Stimulated activated CD8-positive, alpha-beta memory T cell treated with anti-CD3 and anti-CD28 coated beads, Interleukin-7, amount 100 ng/mL, for 4 hours (primary cell): ENCODE measurements around the gene TGDS.
"Not testable (repeated sequence)": the region's sequence is repeated elsewhere in the genome, so short reads cannot be mapped to it uniquely, and the experiment has no call there.

Source experiments
- DNase-seq, 2 donors: peaks; one replicate each; pipeline ENCODE4 v3.0.0-alpha.2; 2020; ENCODE audit warnings: low read depth in 2 of 2

TGDS gene

GRCh38 chr13:94595950-94596574 lies at the start of gene TGDS:
TSS of gene TGDS (minus strand) at chr13:94596152. CDS start at chr13:94596136, 16 bp downstream.
- DNase-seq: peak; percentile 74 to 86

- DNase-seq: no peak
Observed at GRCh38 chr13:94641409-94641941, 45.5 kb upstream of the TGDS start.

GRCh38 chr13:94640721-94641120 lies 44.8 kb upstream of the TGDS start:
- DNase-seq: no peak

GRCh38 chr13:94637677-94638076 lies 41.7 kb upstream of the TGDS start:
- DNase-seq: not testable (repeated sequence)

- no peak for DNase-seq
Observed at GRCh38 chr13:94636942-94637578, 41.1 kb upstream of the TGDS start.

- DNase-seq: not testable (repeated sequence)
Observed at GRCh38 chr13:94636096-94636495, 40.1 kb upstream of the TGDS start.

- no peak for DNase-seq
Observed at GRCh38 chr13:94632226-94632980, 36.5 kb upstream of the TGDS start.

- DNase-seq: no peak
Observed at GRCh38 chr13:94630858-94631257, 34.9 kb upstream of the TGDS start.

GRCh38 chr13:94623316-94623715 lies 27.4 kb upstream of the TGDS start:
- no peak for DNase-seq

- no peak for DNase-seq
Observed at GRCh38 chr13:94622344-94622743, 26.4 kb upstream of the TGDS start.

- no peak for DNase-seq
Observed at GRCh38 chr13:94620286-94620896, 24.4 kb upstream of the TGDS start.

- DNase-seq: no peak
Observed at GRCh38 chr13:94617389-94618000, 21.5 kb upstream of the TGDS start.

GRCh38 chr13:94613051-94613450 lies 17.1 kb upstream of the TGDS start:
- DNase-seq: no peak

GRCh38 chr13:94612050-94612449 lies 16.1 kb upstream of the TGDS start:
- no peak for DNase-seq

- DNase-seq: no peak
Observed at GRCh38 chr13:94610475-94610874, 14.5 kb upstream of the TGDS start.

- no peak for DNase-seq
Observed at GRCh38 chr13:94609196-94609595, 13.2 kb upstream of the TGDS start.

GRCh38 chr13:94608586-94608985 lies 12.6 kb upstream of the TGDS start:
- DNase-seq: no peak

- DNase-seq: no peak
Observed at GRCh38 chr13:94607939-94608338, 12.0 kb upstream of the TGDS start.

- DNase-seq: no peak
Observed at GRCh38 chr13:94607056-94607455, 11.1 kb upstream of the TGDS start.

GRCh38 chr13:94602467-94602866 lies 6.5 kb upstream of the TGDS start:
- no peak for DNase-seq
